ENCODE data around the gene SKOR1.

The SKOR1 gene

DNA sequence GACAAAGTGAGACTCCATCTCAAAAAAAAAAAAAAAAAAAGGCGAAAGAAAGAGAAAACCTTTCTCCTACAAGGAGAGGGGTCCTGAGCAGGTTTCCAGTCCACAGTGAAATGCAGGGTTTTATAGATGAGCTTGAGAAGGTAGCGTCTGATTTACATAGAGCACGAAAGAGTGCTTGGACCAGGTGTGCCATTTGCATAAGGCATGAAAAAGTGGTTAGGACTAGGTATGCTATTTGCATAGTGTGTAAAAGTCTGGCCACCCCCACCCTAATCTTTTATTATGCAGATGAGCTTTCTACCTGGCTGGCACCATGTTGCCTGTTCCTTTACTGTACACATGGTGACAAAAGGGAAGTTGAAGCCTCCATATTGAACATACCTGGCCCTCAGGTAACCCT, 28.1 kb downstream of the SKOR1 start:
- DNase-seq (ENCODE audit: low read depth), result no peak

DNA sequence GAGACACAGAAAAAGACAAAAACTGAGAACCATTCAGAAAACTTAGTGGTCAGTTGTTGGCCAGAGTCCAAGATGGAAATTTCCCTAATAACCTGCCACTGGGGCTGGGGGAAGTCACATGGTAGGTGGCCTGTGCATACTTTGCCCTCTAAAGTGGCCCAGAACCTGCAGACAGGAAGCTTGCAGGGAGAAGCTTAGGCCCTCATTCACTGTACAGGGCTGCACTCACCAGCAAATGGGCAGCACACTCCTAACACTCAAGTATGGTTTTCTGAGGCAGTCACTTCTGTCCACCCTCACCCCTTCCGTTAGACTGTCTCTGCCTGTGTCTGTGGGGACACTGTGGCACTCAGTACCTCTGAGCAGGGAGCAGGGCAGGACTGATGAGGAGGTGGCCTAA, 29.0 kb downstream of the SKOR1 start:
- no peak for DNase-seq (ENCODE audit: low read depth)

DNA sequence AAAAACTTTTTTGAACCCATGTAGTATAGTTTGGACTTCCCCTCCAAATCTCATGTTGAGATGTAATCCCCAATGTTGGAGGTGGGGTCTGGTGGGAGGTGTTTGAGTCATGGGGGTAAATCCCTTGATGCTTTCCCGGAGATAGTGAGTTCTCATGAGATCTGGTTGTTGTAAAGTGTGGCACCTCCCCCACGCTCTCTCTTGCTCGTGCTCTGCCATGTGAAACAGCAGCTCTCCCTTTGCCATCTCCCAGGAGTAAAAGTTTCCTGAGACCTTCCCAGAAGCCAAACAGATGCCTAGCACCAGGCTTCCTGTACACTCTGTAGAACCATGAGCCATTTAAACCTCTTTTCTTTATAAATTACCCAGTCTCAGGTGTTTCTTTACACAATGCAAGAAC, 30.5 kb downstream of the SKOR1 start:
- no peak for DNase-seq (ENCODE audit: low read depth)

DNA sequence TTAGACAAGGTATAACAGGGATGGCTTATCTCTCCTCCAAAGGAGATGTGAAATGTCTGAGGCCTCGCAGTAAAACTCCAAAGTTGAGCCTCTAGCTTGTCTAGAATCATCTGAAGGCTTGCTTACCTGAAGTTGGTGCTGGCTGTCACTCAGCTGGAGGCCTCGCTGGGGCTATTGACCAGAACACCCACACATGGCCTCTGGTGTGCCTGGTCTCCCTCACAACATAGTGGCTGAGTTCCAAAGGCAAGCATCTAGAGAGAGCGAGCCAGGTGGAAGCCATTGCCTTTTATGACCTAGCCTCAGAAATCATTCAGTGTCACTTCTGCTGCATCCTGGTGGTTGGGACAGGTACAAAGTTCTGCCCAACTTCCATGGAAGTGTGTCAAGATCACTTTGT, 31.9 kb downstream of the SKOR1 start:
- DNase-seq (ENCODE audit: low read depth), result no peak

DNA sequence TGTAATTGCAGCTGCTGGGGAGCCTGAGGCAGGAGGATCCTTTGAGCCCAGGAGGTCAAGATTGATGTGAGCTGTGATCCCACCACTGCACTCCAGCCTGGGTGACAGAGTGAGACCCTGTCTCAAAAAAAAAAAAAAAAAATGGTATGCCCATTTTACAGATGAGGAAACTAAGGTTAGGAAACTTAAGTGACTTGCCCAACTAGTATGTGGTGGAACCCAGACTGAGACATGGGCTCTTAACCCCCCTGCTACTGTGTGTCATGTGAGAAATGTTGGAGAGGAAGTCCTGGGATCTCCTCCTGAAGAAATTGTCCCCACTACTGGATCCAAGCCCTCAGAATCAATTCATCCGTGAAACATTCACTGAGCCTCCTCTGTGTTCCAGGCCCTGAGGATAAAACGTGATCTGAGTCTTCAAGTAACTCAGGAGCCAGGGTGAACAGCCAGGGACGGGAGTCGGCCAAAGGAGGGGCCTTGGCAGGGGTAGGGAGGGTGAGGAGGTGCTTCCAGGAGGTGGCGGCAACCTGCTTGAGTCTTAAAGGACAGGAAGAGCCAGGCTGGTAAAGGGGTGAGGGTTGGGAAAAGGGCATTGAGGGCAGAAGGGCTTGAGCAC, 34.1 kb downstream of the SKOR1 start:
- DNase-seq (ENCODE audit: low read depth), result no peak

DNA sequence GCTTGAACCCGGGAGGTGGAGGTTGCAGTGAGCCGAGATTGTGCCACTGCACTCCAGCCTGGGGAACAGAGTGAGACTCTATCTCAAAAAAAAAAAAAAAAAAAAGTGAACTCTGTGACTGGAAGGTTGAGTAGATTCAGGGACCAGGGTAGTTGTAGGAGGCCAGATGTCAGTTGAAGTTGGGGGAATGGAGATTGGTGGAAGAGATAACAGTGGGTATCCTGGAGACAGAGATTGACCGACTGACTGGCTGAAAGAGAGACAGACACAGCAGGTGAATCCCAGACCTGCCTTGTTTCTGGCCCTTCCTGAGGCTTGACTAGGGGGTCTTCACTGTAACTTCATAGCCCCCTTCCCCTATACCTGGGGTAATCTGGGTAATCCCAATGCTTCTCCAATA, 36.7 kb downstream of the SKOR1 start:
- no peak for DNase-seq (ENCODE audit: low read depth)

DNA sequence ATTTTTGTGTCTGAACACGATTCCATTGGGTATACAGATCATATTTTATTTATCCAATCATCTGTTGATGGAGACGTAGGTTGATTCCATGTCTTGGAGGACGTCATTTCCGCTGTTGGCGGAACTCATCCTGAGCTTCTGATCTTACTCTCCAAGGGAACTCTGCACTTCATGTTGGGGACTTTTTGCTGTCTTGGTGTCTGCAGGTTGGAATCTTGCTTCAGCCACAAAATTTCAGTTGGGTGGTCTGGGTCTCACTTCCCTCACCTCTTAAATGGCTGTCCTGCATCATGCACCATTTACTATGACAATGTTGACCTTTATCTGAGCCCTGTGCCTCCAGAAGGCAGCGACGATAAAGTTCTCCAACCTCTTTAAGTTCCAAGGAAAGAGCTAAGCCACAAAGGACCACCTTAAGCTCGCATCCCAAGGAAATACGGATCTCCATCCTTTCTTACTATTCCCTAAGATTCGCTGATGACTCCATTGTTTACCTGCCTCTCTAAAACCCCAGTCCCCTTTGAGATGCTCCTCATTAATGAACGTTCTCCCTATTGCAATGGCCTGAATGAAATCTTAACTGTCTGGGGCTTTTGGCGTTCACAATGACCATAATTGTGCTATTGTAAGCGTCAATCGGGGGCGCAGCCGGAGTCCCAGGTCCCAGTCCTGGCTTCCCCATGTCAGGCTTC, 37.6 kb downstream of the SKOR1 start:
- no peak for DNase-seq (ENCODE audit: low read depth)

DNA sequence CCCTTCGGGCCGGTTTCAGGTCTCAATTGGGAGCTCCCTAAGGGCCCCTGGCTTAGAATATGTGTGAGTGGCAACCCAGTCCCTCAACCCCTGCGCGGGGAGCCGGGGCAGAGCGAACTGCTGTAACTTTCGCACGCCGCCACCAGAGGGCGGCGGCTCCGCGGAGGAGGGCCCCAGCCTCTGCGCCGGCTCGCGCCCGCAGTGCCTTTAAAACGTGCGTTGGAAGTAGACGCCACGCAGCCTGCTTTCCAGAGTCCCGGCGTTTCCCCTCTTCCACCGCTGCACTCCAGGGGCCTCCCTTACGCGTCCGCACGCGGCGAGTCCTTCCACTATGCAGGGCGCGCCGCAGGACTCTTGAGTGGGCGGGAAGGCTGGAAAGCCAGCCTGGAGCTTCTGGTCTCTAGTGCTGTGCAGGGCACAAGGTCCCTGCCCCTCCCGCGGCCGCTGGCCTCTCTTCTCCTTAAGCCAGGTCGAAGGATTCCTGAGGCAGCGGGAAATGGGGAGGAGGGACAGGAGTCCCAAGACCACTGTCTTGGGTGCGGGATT, 38.2 kb downstream of the SKOR1 start:
- DNase-seq (ENCODE audit: low read depth), result peak; percentile 33

DNA sequence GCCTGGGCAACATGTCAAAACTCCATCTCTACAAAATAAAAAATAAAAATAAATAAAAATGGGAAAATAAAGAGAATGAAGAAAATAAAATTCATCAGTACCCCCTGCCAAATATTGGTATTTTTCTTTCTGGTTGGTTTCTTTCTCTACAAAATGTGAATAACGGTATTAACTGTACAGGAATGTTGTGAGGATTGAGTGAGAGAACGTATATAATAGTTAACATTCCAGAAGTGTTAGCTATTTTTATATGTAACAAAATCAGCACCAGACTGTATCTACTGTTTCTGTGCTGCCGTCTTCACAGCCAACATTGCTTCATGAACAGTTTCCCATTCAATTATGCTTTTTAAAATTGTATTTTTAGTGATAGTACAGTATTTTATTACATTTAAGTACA, 40.0 kb downstream of the SKOR1 start:
- no peak for DNase-seq (ENCODE audit: low read depth)

DNA sequence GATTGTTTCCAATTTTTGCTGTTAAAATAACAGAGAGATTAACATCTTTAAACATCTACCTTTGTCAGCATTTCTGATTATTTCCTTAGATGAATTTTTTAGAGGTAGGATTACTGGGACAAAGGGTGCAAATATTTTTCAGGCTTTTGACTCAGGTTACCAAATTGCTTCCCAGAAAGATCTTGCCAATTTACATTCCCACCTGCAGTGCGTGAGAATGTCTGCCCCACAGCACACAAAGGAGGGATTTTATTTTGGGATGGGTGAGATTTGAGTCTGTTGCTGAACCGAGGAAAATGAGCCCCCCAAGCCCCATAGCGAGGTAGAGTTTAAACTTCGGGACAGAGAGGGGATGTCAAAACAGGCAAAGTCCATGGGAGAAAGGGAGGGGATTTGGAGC, 40.5 kb downstream of the SKOR1 start:
- DNase-seq (ENCODE audit: low read depth), result no peak

DNA sequence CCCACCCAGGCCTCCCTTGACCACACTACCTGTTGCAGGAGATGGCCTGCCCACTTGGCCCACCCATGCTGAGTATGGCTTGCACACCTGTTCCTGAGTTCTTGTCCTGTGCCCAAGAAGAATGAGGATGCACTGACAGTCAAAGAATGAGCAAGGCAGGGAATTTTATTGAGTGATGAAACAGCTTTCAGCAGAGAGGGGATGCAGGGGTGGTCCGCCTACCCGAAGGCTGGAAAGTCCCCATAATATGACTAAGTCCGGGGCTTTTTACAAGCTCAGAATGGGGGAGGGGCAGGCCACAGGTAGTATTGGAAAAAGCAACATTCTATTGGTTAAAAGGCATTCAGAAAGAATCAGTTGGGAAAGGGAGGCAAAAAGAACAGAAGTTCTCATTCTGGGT, 44.4 kb downstream of the SKOR1 start:
- no peak for DNase-seq (ENCODE audit: low read depth)

DNA sequence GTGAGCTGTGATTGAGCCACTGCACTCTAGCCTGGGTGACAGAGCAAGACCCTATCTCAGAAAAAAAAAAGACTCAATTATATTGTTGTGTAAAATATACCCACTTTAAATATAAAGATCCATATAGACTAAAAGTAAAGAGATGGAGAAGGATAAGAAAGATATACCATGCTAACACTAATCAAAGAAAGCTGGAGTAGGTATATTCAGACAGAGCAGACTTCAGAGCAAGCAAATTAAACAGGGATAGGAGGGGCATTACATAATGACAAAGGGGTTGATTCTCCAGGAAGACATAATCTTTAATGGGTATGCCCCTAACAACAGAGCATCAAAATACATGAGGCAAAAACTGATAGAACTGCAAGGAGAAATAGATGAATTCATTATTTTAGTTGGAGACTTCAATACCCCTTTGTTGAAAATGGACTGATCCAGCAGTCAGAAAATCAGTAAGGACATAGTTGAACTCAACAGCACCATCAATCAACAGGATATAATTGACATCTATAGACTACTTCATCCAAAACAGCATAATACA, 45.6 kb downstream of the SKOR1 start:
- no peak for DNase-seq (ENCODE audit: low read depth)

DNA sequence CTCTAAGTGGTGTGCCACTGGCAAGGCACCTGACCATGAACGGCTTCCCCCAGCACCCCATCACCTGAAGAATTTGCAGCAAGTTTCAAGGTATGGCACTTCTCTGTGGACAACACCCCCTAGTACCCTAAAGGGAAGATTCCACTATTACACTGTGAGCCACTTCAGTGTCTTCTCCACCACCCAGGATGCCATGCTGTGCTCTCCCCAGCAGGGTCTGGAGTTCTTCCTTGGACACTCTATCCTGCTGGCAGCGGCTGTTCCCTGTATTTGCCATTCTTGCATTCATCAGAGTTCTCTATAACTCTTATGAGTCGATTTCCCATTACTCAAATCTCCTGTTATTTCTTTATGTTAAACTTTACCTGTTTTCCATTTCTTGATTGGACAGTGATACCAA, 48.5 kb downstream of the SKOR1 start:
- no peak for DNase-seq (ENCODE audit: low read depth)

DNA sequence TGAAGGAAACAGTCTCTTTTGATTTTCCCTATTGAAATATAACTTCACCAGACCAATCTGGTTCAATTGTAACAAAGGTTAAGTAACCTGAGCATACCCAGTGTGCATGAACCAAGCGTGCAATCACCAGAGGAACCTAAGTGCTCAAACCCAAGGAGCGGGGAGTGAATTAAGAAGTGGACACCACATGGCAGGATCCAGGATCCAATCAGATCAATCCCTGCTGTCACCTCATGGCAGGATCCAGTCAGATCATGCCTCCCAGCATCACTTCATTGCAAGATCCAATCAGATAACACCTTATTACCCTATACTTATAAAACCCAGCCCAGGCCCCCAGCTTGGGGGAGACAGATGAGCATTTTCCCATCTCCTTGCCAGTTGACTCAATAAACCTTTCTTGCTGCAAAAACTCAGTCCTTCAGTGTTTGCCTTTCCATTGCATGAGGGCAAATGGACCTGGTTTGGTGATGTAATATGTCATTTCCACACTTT, 53.5 kb downstream of the SKOR1 start:
- no peak for DNase-seq (ENCODE audit: low read depth)

DNA sequence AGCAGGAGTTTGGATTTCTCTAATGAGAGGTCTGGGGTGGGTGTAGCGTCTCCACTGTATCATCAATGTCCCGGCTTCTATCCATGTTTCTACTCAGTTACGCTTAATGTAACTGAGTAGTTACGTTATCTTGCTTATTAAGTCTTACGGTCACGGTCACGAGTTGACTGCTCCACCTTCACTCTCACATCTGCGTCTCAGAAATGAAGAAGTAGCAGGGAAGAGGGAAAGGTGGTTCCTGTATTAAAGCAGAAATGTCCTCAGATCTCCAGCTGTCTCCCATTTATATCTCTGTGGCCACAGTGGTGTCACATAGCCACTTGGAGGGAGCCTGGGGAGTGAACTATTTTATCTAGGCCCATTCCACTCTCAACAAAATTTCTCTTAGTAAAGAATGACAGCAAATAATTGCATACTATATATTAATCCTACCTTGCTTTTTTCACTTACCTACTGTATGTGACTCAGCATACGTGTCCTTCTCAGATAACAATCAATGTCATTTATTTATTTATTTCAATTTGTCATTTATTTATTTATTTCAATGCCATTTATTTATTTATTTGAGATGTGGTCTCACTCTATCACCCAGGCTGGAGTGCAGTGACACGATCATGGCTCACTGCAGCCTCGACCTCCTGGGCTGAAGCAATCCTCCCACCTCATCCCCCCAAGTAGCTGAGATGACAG, 54.3 kb downstream of the SKOR1 start:
- DNase-seq (ENCODE audit: low read depth), result no peak

DNA sequence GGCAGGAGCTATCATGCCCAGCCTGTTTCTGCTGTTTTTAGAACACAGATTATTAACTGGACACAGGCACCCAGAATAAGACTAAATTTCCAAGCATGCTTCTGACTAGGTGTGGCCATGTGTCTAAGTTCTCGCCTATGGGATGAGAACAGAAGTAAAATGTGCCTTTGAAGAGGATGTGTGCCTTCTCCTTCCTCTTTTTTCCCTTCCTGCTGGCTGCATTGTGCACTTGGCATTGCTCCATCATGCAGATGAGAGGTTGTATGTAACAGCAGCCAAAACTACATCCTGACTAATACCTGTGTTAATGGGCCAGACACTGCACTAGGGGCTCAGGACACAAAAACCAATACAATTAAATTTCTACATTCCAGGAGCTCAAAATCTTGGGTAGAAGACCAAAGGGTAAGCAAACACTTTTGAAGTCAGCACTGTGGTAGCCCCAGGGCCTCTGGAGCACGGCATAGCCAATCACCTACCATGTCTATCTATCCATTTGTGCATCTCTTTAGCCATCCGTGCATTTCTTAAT, 55.4 kb downstream of the SKOR1 start:
- no peak for DNase-seq (ENCODE audit: low read depth)

DNA sequence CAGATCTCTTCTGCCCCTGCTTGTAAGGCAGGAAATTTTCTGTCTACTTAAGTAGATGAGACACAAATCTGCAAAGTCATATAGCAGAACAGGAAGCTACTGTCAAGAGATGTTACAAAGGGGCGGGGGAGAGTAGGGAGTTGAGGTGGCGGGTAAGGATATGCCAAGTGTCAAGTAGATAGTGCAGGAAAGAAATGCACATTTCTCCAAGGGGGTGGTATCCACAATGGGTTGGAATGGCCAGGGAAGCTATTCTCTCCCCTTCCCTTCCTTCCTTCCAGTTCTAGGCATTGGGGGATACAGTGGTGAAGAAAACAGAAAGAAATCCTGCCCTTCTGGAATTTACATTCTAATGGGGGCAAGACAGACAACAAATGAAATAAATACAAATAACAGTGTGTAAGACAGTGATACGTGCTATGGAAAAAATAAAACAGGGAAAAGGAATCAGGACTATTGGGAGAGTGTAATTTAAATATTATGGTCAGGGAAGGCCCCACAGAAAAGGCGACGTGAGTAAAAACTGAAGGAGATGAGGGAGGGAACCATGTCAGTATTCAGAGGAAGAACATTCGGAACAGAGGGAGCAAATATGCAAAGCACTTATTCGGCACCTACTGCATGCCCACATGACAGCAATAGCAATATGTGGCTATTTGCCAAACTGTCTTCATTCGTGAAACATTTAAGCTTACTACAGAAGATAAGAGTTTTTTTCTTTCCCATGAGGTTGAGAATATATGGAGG, 57.4 kb downstream of the SKOR1 start:
- no peak for DNase-seq (ENCODE audit: low read depth)

DNA sequence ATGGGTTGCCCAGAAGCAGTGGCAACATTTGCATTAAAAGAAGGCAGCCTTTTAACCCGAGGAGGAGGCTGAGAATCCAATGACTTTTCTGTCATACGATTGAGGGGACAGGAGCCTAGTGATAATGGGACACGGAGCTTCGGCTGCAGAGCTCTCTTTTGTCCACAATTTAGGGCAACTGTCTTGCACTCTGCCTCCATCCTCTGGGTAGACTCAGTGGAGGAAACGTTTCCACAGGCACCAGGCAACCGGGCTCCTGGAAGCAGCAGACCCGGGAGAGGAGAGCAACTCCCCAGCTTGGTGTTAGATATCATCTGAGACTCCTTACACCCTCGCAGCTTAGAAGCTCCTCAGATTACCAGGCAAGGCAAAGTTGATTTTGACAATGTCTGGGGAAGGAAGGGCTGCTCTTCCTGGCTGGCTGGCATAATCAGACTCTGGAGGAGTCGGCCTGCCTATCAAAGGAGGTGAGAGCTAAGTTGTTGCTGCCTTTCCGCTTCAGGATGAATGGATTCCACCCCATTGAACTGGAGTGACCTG, 58.0 kb downstream of the SKOR1 start:
- no peak for DNase-seq (ENCODE audit: low read depth)

DNA sequence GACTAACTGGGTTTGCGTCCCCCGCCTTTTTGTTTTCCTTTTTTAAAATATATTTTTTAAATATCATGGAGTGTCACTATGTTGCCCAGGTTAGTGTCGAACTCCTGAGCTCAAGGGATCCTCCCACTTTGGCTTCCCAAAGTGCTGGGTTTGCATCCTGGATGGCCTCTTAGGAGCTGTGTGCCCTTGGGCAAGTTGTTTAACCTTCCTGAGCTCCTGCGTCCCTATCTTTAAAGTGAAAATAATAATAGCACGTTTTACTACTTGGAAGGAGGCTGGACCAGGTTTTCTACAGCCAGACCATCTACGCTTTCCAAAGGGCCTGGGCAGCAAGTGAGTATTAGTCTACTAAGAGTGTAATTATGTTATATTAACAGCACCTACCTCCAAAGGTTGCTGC, 58.7 kb downstream of the SKOR1 start:
- DNase-seq (ENCODE audit: low read depth), result no peak
